ENCODE data around the gene HIP1R. TPM values are rescaled to one million over a fixed set of nuclear protein-coding genes. Genes with fewer than 3 reads are reported as not detected.
"Not testable (repeated sequence)": the region's sequence is repeated elsewhere in the genome, so short reads cannot be mapped to it uniquely, and the experiment has no call there.

Gene HIP1R
- total RNA-seq, 1 experiment from 2014 or later, result 64.1 TPM

GRCh38 chr12:122889761-122890520 lies 54.7 kb downstream of the HIP1R start:
- no peak for DNase-seq (ENCODE audit: extremely low read depth, low read depth)

- peak; percentile 25 for DNase-seq (ENCODE audit: extremely low read depth, low read depth)
Observed at GRCh38 chr12:122891661-122892525, 56.6 kb downstream of the HIP1R start.

DNA sequence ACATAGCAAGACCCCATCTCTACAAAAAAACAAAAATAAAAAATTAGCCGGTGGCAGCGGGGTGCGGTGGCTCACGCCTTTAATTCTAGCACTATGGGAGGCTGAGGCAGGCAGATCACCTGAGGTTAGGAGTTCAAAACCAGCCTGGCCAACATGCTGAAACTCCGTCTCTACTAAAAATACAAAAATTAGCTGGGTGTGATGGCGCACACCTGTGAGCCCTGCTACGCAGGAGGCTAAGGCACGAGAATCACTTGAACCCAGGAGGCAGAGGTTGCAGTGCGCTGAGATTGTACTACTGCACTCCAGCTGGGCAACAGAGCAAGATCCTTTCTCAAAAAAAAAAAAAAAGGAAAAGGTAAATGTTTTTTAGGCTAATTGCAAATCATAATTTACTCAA lies 57.5 kb downstream of the HIP1R start:
- not testable (repeated sequence) for DNase-seq (ENCODE audit: extremely low read depth, low read depth)

GRCh38 chr12:122893208-122894153 lies 58.2 kb downstream of the HIP1R start:
- no peak for DNase-seq (ENCODE audit: extremely low read depth, low read depth)

GRCh38 chr12:122894193-122895121 lies 59.2 kb downstream of the HIP1R start:
- DNase-seq (ENCODE audit: extremely low read depth, low read depth), result no peak

DNA sequence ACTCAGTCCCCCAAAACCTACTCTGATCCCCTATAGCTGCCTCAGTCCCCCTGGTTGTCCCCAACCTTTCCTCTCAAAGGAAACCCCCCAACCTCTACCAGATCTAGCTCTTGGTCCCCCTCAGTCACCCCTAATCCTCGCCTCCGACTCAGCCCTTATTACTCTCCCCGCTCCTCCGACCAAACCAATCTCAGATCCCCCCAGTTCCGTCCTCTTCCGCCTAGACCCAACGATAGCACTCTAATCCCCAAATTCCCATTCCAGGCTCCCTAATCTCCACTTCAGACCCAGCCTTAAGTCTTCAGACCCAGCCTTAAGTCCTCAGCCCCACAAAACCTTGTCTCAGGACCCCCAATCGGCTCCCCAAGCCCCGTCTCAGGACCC lies 60.1 kb downstream of the HIP1R start:
- no peak for DNase-seq (ENCODE audit: extremely low read depth, low read depth)

DNA sequence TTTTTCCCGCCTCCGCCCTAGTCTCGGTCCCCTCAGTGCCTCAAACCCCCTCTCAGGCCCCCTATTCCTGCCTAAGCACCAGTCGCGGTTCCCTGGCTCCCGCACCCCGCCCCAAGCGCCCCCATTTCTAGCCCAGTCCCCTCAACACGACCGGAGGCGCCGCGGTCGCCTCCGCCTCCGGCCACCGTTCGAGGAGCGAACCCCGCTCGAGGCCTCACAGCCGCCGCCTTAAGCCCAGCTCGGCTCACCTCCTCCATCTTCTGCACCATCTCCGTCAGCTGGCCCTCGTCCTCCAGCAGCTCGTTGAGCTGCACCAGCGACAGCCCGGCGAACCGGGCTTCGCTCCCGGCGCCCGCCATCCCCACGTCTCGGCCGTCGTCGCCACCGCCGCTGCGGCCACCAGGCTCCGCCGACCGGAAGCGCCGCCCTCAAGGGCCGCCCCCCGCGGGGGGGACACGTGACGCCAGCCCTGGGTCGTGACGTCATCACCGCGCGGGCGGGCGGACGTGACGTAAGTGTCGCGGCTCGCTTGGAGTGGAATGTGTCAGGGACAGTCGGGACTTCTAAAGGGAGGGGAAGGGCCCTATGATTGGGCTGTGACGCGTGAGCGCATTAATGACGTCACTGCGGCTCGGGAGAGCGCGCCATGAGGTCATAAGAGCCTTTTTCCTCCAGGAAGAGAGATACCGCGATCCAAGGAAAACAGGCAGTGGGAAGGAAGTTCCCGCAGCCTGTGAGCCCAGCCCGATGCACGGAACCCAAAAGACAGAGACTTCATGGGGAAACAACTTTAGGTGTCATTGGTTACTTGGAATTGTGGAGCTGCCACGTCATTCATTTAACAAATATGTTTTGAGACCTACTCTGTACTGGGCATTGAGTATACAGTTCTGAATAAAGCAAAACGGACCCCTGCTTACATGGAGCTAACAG lies 60.7 kb downstream of the HIP1R start, which contains the start of gene VPS37B:
TSS of gene VPS37B (minus strand) at position 421 of the 933 bp plus-strand sequence. CDS start at position 359, 62 bp downstream.
- DNase-seq (ENCODE audit: extremely low read depth, low read depth), result peak; percentile 71

- DNase-seq (ENCODE audit: extremely low read depth, low read depth), result no peak
Observed at GRCh38 chr12:122896662-122897061, 61.4 kb downstream of the HIP1R start.

GRCh38 chr12:122899887-122900286 lies 64.6 kb downstream of the HIP1R start:
- DNase-seq (ENCODE audit: extremely low read depth, low read depth), result no peak

- DNase-seq (ENCODE audit: extremely low read depth, low read depth), result no peak
Observed at GRCh38 chr12:122902854-122903692, 67.8 kb downstream of the HIP1R start.

DNA sequence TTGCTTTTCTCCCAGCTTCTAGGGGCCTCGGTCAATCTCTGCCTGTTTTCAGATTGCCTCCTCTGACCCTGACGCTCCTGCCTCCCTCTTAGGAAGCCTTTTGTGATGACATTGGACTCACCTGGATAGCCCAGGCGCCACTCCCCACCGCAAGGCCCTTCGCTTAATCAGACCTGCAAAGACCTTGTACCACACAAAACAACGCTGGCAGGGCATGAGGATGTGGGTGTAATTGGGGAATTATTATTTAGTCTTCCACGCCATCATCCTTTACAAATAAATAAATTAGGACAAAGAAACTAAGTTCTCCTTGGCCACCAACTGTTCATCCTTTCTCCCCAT lies 68.4 kb downstream of the HIP1R start:
- DNase-seq (ENCODE audit: extremely low read depth, low read depth), result no peak

DNA sequence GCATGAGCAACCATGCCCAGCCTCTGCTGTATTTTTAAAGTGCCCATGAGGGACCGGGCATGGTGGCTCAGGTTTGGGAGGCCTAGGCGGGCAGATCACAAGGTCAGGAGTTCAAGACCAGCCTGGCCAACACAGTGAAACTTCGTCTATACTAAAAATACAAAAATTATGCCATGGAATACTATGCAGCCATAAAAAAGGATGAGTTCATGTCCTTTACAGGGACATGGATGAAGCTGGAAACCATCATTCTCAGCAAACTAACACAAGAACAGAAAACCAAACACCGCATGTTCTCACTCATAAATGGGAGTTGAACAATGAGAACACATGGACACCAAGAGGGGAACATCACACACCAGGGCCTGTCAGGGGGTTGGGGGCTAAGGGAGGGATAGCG lies 70.0 kb downstream of the HIP1R start:
- DNase-seq (ENCODE audit: extremely low read depth, low read depth), result not testable (repeated sequence)

DNA sequence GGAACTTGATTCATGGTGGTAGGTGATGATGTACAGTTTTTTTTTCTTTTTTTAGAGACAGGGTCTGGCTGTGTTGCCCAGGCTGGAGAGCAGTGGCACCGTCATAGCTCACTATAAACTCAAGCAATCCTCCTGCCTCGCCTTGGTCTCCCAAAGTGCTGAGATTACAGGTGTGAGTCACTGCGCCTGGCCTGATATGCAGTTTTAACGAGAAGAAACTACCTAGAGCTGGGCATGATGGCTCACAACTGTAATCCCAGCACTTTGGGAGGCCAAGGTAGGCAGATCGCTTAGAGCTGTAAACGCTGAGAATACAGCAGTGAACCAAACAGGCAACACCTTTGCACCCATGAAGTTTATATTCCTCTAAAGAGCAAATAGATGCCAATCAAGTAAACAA lies 73.7 kb downstream of the HIP1R start:
- DNase-seq (ENCODE audit: extremely low read depth, low read depth), result no peak

DNA sequence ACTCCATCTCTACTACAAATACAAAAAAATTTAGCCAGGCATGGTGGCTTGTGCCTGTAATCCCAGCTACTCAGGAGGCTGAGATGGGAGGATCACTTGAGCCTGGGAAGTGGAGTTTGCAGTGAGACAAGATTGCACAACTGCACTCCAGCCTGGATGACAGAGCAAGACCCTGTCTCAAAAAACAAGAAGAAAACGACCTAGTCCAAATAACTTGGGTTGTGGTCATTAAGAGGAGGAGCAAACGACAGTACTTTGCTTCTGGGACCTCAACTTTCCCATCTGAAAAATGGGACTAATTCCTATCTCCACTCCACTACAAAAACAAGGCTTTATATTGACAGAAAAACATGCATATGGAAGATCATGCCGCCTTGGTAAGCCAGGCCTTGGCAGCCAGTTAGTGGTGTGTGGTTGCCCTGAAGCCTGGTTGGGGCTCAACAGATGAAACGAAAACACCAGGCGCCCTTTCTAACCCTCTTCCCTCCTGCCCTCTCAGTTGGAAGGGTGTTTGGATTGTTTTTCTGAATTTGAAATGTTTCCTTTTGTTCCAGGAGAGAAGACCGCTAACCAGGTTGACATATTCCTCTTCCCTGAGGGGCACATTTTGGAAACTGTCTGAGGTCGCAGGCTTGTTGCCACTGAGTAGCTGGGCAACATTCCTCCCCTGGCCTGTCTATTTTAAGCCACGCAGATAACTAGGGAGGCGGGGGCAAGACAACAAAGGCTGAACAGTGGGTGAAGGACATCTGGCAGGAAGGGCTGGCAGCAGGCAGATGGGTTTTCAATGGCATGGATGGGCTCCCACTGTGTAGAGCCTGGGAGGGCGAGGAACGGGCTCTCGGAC lies 74.4 kb downstream of the HIP1R start:
- no peak for DNase-seq (ENCODE audit: extremely low read depth, low read depth)
